B cell (primary cell): ENCODE results near the gene PITRM1. TPM values are rescaled to one million over a fixed set of nuclear protein-coding genes. Genes with fewer than 3 reads are reported as not detected.

ENCODE experiments used
- ATAC-seq: fragments of 200-7000 bp; cut with Tn5 transposase; one replicate; pipeline ENCODE4 v1.10.0; 2021; ENCODE audit warnings: low read depth, mild to moderate bottlenecking, moderate number of reproducible peaks, moderate library complexity
- CTCF ChIA-PET: fragments of 350-600 bp; sonication (Branson Sonifier 250); formaldehyde crosslinking; loops from one replicate; lab custom pipeline; 2021; ENCODE audit warnings: antibody characterized with exemption, inconsistent platforms; lab: Charles Lee
- POLR2A ChIA-PET: fragments of 350-600 bp; sonication (Branson Sonifier 250); formaldehyde crosslinking; loops from one replicate; lab custom pipeline; 2021; ENCODE audit warnings: antibody characterized with exemption; lab: Charles Lee
- DNase-seq: peaks from one replicate; pipeline ENCODE4 v3.0.0; 2013
- H2AFZ ChIP-seq: 2 replicates; pipeline ENCODE4 v1.6.1; 2012; ENCODE audit warnings: mild to moderate bottlenecking, low read depth, low read length; ENCODE audit not compliant: insufficient read depth, poor library complexity, severe bottlenecking
- H3K27ac ChIP-seq, 2 donors: 1 replicate in 1 of 2; 2 replicates in 1 of 2; pipeline ENCODE4 v1.5.1; 2012 to 2013; ENCODE audit warnings: low read length in 2 of 2, mild to moderate bottlenecking in 2 of 2, moderate library complexity in 1 of 2
- H3K27me3 ChIP-seq, 4 experiments: fragments of 200-600 bp in 1 of 4; sonication (generic) in 1 of 4; replicated peaks in 1 of 4; 1 replicate in 2 of 4; 2 replicates in 2 of 4; pipeline versions ENCODE4 v1.6.1 to v1.7.0; 2013 to 2016; ENCODE audit warnings: low read length in 3 of 4, mild to moderate bottlenecking in 2 of 4, mixed read lengths in 1 of 4, moderate library complexity in 1 of 4; ENCODE audit not compliant: insufficient read depth in 4 of 4, control insufficient read depth in 3 of 4; ENCODE audit errors: control extremely low read depth in 1 of 4
- H3K36me3 ChIP-seq, 2 experiments: replicated peaks in 1 of 2; 1 replicate in 1 of 2; 2 replicates in 1 of 2; pipeline versions ENCODE4 v1.6.1 to v1.7.1; 2013; ENCODE audit warnings: low read length in 1 of 2; ENCODE audit not compliant: insufficient read depth in 2 of 2, control insufficient read depth in 1 of 2; ENCODE audit errors: control extremely low read depth in 1 of 2, extremely low read depth in 1 of 2
- H3K4me1 ChIP-seq, 2 donors: fragments of 200-600 bp in 1 of 2; sonication (generic) in 1 of 2; 1 replicate in 1 of 2; 2 replicates in 1 of 2; pipeline versions ENCODE4 v1.5.1 to v1.6.1; 2013 to 2017; ENCODE audit warnings: low read length in 2 of 2; ENCODE audit not compliant: control insufficient read depth in 2 of 2, insufficient read depth in 2 of 2
- H3K4me2 ChIP-seq: replicated peaks from 2 replicates; pipeline ENCODE3; 2012; ENCODE audit warnings: mild to moderate bottlenecking, low read depth, low read length; ENCODE audit not compliant: poor library complexity, severe bottlenecking
- H3K4me3 ChIP-seq, 5 experiments: fragments of 200-600 bp in 1 of 5; sonication (generic) in 1 of 5; 1 replicate in 3 of 5; 2 replicates in 2 of 5; pipeline versions ENCODE4 v1.5.1 to v1.7.0; 2011 to 2016; ENCODE audit warnings: low read length in 4 of 5, mild to moderate bottlenecking in 4 of 5, low read depth in 2 of 5, control low read depth in 1 of 5, moderate library complexity in 1 of 5; ENCODE audit not compliant: insufficient read depth in 1 of 5; ENCODE audit errors: control extremely low read depth in 1 of 5, extremely low read depth in 1 of 5
- H3K79me2 ChIP-seq: fragments of 200-600 bp; sonication (generic); one replicate; pipeline ENCODE4 v1.6.0; 2016; ENCODE audit warnings: low read length; ENCODE audit not compliant: control insufficient read depth, insufficient read depth
- H3K9ac ChIP-seq: fragments of 200-600 bp; sonication (generic); 2 replicates; pipeline ENCODE4 v1.6.1; 2017; ENCODE audit warnings: mild to moderate bottlenecking, low read length, moderate library complexity
- H3K9me3 ChIP-seq, 3 donors: one replicate each; pipeline versions ENCODE4 v1.6.1 to v1.7.1; 2013; ENCODE audit warnings: low read length in 2 of 3; ENCODE audit not compliant: control insufficient read depth in 2 of 3, insufficient read depth in 1 of 3; ENCODE audit errors: control extremely low read depth in 1 of 3
- H4K20me1 ChIP-seq: 2 replicates; pipeline ENCODE4 v1.6.0; 2012; ENCODE audit warnings: mild to moderate bottlenecking, low read length; ENCODE audit not compliant: insufficient read depth, control insufficient read depth, poor library complexity, severe bottlenecking
- H3K27ac Mint-ChIP-seq: one replicate; pipeline ENCODE4 v1.8.0; 2021; ENCODE audit warnings: mixed read lengths
- H3K27me3 Mint-ChIP-seq: one replicate; pipeline ENCODE4 v1.8.0; 2021; ENCODE audit warnings: mixed read lengths
- H3K4me1 Mint-ChIP-seq: one replicate; pipeline ENCODE4 v1.8.0; 2021; ENCODE audit warnings: mixed read lengths
- H3K4me3 Mint-ChIP-seq: one replicate; pipeline ENCODE4 v1.8.0; 2021; ENCODE audit warnings: mixed read lengths
- H3K9me3 Mint-ChIP-seq: one replicate; pipeline ENCODE4 v1.8.0; 2022; ENCODE audit warnings: mixed read lengths; ENCODE audit not compliant: insufficient read depth
- CTCF ChIP-seq: fragments of 200-600 bp; IDR thresholded peaks from one replicate; pipeline ENCODE4 v1.8.0; 2022; ENCODE audit warnings: antibody characterized with exemption, mild to moderate bottlenecking
- EZH2 ChIP-seq: IDR thresholded peaks from 2 replicates; pipeline ENCODE4 v1.6.1; 2012; ENCODE audit warnings: borderline replicate concordance, low read depth, mild to moderate bottlenecking, moderate library complexity, low read length; ENCODE audit not compliant: insufficient read depth, poor library complexity, severe bottlenecking
- WGBS: methylation state at CpG from one replicate; pipeline ENCODE4 v1.1.5; 2013; ENCODE audit warnings: missing lambda C conversion rate; ENCODE audit not compliant: insufficient coverage; 5-methylcytosine and 5-hydroxymethylcytosine counted together
- intact Hi-C: fragments of 100-400 bp; cut with micrococcal nuclease; formaldehyde crosslinking; loops from one replicate; pipeline ENCODE4 v1.10.0; 2022
- polyA plus RNA-seq: library from polyadenylated mRNA; depleted of rRNA; stranded (reverse); fragments of >200 nt; gene quantifications from 2 replicates; pipeline ENCODE4 v1.2.3, GENCODE V29; 2012
- total RNA-seq, 2 donors: library from RNA; stranded (reverse); fragments of 120-200 nt in 1 of 2; gene quantifications; 1 replicate in 1 of 2; 2 replicates in 1 of 2; pipeline versions ENCODE4 v1.2.3 to v1.2.4, GENCODE V29; 2013 to 2022

Gene PITRM1
- total and polyA plus RNA-seq, 2 donors (not counting 1 experiment from before 2014, with no cell fraction given) = 50.7 to 71.1 TPM

- POLR2A ChIA-PET = no interaction called here
- CTCF ChIA-PET = no interaction called here
- H3K27me3 Mint-ChIP-seq = no peaks in the 10 kb centered on the region
- no peaks in the 10 kb centered on the region for H3K9me3 Mint-ChIP-seq
- no peaks in the 10 kb centered on the region for H4K20me1 ChIP-seq
- H3K4me1 ChIP-seq = no peaks in the 10 kb centered on the region
- H3K4me2 ChIP-seq = no peak overlapping the region
- no peak for ATAC-seq
- no peaks in the 10 kb centered on the region for H3K9me3 ChIP-seq
- TF ChIP-seq CTCF (no peak), EZH2 (no peak)
- no peaks in the 10 kb centered on the region for H3K4me1 Mint-ChIP-seq
- no peak overlapping the region for H3K4me3 Mint-ChIP-seq
- no peak overlapping the region for H3K9ac ChIP-seq
- H2AFZ ChIP-seq = no peak overlapping the region
- DNase-seq = no peak
- no peaks in the 10 kb centered on the region for H3K27me3 ChIP-seq
- no peak overlapping the region for H3K27ac ChIP-seq
- no peak overlapping the region for H3K4me3 ChIP-seq
- H3K36me3 ChIP-seq = peaks cover 13 to 84% of the 10 kb centered on the region in 2 experiments
- intact Hi-C loops = no loop called here
- no peak overlapping the region for H3K27ac Mint-ChIP-seq
- 98% methylated on average over 6 of the region's 9 CpGs for WGBS
- H3K79me2 ChIP-seq = no peaks in the 10 kb centered on the region
Measured at GRCh38 chr10:3162533-3162932, 10.0 kb downstream of the PITRM1 start.

- H3K4me1 Mint-ChIP-seq = no peaks in the 10 kb centered on the region
- WGBS = 92% methylated on average over 5 of the region's 10 CpGs
- no peaks in the 10 kb centered on the region for H3K27me3 Mint-ChIP-seq
- Histone ChIP-seq H3K9me3 (no peaks in the 10 kb centered on the region), H2AFZ (no peak overlapping the region), H3K27ac (no peak overlapping the region), H3K4me1 (no peaks in the 10 kb centered on the region), H3K4me3 (no peak overlapping the region), H3K79me2 (no peaks in the 10 kb centered on the region), H3K27me3 (no peaks in the 10 kb centered on the region), H4K20me1 (no peaks in the 10 kb centered on the region), H3K36me3 (peaks cover 17 to 78% of the 10 kb centered on the region in 2 experiments), H3K4me2 (no peak overlapping the region), H3K9ac (no peak overlapping the region)
- H3K9me3 Mint-ChIP-seq = no peaks in the 10 kb centered on the region
- H3K27ac Mint-ChIP-seq = no peak overlapping the region
- H3K4me3 Mint-ChIP-seq = no peak overlapping the region
- POLR2A ChIA-PET = no interaction called here
- intact Hi-C loops = no loop called here
- ATAC-seq (no peak), DNase-seq (no peak)
- no peak for TF ChIP-seq EZH2
- TF ChIP-seq CTCF = no peak
- CTCF ChIA-PET = no interaction called here
Measured at GRCh38 chr10:3159152-3159551, 13.4 kb downstream of the PITRM1 start.
